ENCODE results near the gene ZNHIT3. TPM values are rescaled to one million over a fixed set of nuclear protein-coding genes. Genes with fewer than 3 reads are reported as not detected.

ZNHIT3 gene
- total RNA-seq, 4 donors from 2014 or later: 24.5 to 43.7 (median 32.8) TPM

DNA sequence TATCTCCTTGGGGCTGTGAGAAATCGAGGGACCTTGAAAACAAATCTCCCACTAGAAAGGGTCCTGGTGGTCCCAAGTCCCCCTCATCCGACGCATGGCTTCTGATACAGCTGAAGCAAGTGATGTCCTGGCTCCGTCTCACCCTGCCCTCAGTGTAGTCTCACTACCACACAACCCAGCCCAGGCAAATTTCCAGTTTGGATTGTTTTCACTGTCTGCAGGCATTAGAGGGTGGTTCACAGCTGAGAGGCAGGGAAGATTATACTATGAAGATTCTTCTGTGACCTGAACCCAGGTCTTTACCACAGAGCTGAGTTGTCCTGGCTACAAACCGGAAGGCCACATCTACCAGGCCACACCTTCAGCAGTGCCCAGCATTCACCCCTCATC lies 17.7 kb downstream of the ZNHIT3 start:
- TF ChIP-seq, protein P1, sequence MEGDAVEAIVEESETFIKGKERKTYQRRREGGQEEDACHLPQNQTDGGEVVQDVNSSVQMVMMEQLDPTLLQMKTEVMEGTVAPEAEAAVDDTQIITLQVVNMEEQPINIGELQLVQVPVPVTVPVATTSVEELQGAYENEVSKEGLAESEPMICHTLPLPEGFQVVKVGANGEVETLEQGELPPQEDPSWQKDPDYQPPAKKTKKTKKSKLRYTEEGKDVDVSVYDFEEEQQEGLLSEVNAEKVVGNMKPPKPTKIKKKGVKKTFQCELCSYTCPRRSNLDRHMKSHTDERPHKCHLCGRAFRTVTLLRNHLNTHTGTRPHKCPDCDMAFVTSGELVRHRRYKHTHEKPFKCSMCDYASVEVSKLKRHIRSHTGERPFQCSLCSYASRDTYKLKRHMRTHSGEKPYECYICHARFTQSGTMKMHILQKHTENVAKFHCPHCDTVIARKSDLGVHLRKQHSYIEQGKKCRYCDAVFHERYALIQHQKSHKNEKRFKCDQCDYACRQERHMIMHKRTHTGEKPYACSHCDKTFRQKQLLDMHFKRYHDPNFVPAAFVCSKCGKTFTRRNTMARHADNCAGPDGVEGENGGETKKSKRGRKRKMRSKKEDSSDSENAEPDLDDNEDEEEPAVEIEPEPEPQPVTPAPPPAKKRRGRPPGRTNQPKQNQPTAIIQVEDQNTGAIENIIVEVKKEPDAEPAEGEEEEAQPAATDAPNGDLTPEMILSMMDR (IDR thresholded peaks at IDR 0.05; ENCODE audit: low read depth): no peak

- TF ChIP-seq, protein P1 (IDR thresholded peaks at IDR 0.05; ENCODE audit: low read depth): no peak
Measured at GRCh38 chr17:36505171-36505570, 18.7 kb downstream of the ZNHIT3 start.

DNA sequence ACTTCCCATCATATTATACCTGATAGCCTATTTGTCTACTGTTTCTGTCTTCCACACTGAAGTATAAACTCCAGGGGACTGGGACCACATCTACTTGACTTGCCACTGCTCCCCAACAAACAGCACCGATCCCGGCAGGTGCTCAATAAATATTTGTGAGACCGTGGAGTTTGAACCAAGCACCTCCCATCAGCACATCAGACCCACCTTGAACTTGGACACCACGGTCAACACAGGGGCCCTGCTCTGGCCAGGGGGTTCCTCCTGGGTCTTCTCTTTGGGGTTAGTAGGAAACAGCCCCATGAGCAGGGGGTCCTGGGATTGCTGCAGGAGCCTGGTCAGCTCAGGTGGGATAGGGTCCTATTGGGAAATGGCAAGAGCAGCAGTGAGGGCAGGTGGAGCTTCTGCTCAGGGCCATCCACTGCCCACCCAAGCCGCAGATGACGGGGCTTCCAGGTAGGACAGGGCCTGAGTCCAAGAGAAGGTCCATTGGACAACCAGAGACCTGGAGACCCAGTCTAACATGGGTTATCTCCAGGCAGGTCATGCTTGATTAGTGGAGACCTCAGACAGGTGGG lies 19.9 kb downstream of the ZNHIT3 start:
- TF ChIP-seq, protein P1 (IDR thresholded peaks at IDR 0.05; ENCODE audit: low read depth): no peak

GRCh38 chr17:36506831-36507230 lies 20.4 kb downstream of the ZNHIT3 start:
- TF ChIP-seq, protein P1 (IDR thresholded peaks at IDR 0.05; ENCODE audit: low read depth): no peak

GRCh38 chr17:36507266-36507665 lies 20.8 kb downstream of the ZNHIT3 start:
- TF ChIP-seq, protein P1 (IDR thresholded peaks at IDR 0.05; ENCODE audit: low read depth): no peak

DNA sequence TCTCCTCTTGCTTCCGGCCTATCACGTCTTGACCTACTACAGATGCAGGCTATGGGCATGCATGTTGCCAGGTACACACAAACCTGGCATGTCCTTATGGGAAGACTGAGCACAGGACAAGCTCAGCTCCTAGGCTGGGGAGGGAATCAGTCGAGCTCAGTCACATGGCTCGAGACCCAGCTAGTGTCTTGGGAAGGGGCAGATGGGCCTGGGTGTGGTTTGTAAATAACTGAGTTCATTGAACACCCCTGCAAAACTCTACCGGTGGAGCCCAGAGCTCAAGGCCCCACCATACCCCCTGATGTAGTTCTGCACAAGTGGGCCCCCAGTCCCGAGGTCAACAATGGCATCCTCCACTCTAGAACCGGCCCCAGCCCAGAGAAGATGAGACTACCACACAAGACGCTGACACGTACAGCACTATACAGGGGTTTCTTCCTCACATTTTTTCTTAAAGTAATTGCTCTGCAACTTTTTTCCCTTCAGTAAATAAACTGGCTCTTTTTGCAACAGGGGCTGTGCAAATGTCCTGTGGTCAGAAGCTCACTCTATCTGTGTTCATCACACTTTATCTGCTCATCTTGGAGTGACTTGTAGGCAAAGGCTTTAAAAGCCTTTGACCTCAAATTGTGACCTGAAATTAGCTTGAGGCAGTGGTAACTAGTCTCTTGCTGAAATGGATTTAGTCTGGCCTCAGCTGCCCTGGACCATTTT lies 22.9 kb downstream of the ZNHIT3 start:
- TF ChIP-seq, protein P1 (IDR thresholded peaks at IDR 0.05; ENCODE audit: low read depth): no peak

GRCh38 chr17:36510636-36511035 lies 24.2 kb downstream of the ZNHIT3 start:
- TF ChIP-seq, protein P1 (IDR thresholded peaks at IDR 0.05; ENCODE audit: low read depth): no peak

Data from subcutaneous adipose tissue (tissue), 4 donors.